ENCODE data around the gene ANXA7. TPM values are rescaled to one million over a fixed set of nuclear protein-coding genes. Genes with fewer than 3 reads are reported as not detected.
"Not testable (repeated sequence)": the region's sequence is repeated elsewhere in the genome, so short reads cannot be mapped to it uniquely, and the experiment has no call there.

Gene ANXA7
- total RNA-seq, 1 donor, result 143 TPM

GRCh38 chr10:73333202-73333601 is 80.7 kb downstream of the ANXA7 start:
- H3K79me2 ChIP-seq (ENCODE audit: insufficient read depth, low read length), result no peaks in the 10 kb centered on the region
- H3K27ac ChIP-seq (ENCODE audit: low read depth, low read length), result no peak overlapping the region
- H3K4me2 ChIP-seq (ENCODE audit: insufficient read depth, low read length), result no peak overlapping the region
- no peak for TF ChIP-seq CTCF (IDR thresholded peaks at IDR 0.05; ENCODE audit: extremely low read depth, low read depth, low read length)
- no peaks in the 10 kb centered on the region for H3K36me3 ChIP-seq (ENCODE audit: insufficient read depth, low read length)
- no peak overlapping the region for H2AFZ ChIP-seq (ENCODE audit: low read length)
- H3K4me3 ChIP-seq (ENCODE audit: insufficient read depth, low read length), result no peak overlapping the region
- peaks cover 16% of the 10 kb centered on the region for H3K27me3 ChIP-seq (ENCODE audit: insufficient read depth, low read length)
- no peaks in the 10 kb centered on the region for H3K4me1 ChIP-seq (ENCODE audit: insufficient read depth, low read length)
- no peaks in the 10 kb centered on the region for H3K9me3 ChIP-seq (ENCODE audit: low read depth, low read length)
- no peaks in the 10 kb centered on the region for H4K20me1 ChIP-seq (ENCODE audit: insufficient read depth, low read length)
- DNase-seq (ENCODE audit: insufficient read length, low spot score, missing footprints), result no peak

- DNase-seq (ENCODE audit: insufficient read length, low spot score, missing footprints), result no peak
- no peaks in the 10 kb centered on the region for H3K79me2 ChIP-seq (ENCODE audit: insufficient read depth, low read length)
- TF ChIP-seq CTCF (IDR thresholded peaks at IDR 0.05; ENCODE audit: extremely low read depth, low read depth, low read length), result no peak
- no peaks in the 10 kb centered on the region for H4K20me1 ChIP-seq (ENCODE audit: insufficient read depth, low read length)
- no peaks in the 10 kb centered on the region for H3K4me1 ChIP-seq (ENCODE audit: insufficient read depth, low read length)
- no peak overlapping the region for H2AFZ ChIP-seq (ENCODE audit: low read length)
- no peak overlapping the region for H3K4me3 ChIP-seq (ENCODE audit: insufficient read depth, low read length)
- H3K9me3 ChIP-seq (ENCODE audit: low read depth, low read length), result no peaks in the 10 kb centered on the region
- H3K36me3 ChIP-seq (ENCODE audit: insufficient read depth, low read length), result no peaks in the 10 kb centered on the region
- H3K27me3 ChIP-seq (ENCODE audit: insufficient read depth, low read length), result peaks cover 16% of the 10 kb centered on the region
- no peak overlapping the region for H3K27ac ChIP-seq (ENCODE audit: low read depth, low read length)
- no peak overlapping the region for H3K4me2 ChIP-seq (ENCODE audit: insufficient read depth, low read length)
These were observed 81.5 kb downstream of the ANXA7 start for GRCh38 chr10:73332379-73332778.

GRCh38 chr10:73328523-73328922 is 85.3 kb downstream of the ANXA7 start:
- H3K79me2 ChIP-seq (ENCODE audit: insufficient read depth, low read length); H4K20me1 ChIP-seq (ENCODE audit: insufficient read depth, low read length); H3K9me3 ChIP-seq (ENCODE audit: low read depth, low read length); H3K4me3 ChIP-seq (ENCODE audit: insufficient read depth, low read length); H3K36me3 ChIP-seq (ENCODE audit: insufficient read depth, low read length); DNase-seq (ENCODE audit: insufficient read length, low spot score, missing footprints); H2AFZ ChIP-seq (ENCODE audit: low read length); H3K27ac ChIP-seq (ENCODE audit: low read depth, low read length); H3K4me2 ChIP-seq (ENCODE audit: insufficient read depth, low read length); H3K4me1 ChIP-seq (ENCODE audit: insufficient read depth, low read length): not testable (repeated sequence)
- peaks cover 13% of the 10 kb centered on the region for H3K27me3 ChIP-seq (ENCODE audit: insufficient read depth, low read length)

- not testable (repeated sequence) for H2AFZ ChIP-seq (ENCODE audit: low read length); H3K4me1 ChIP-seq (ENCODE audit: insufficient read depth, low read length)
These were observed 88.6 kb downstream of the ANXA7 start for GRCh38 chr10:73325290-73325689.

More at GRCh38 chr10:73325290-73325689, 88.6 kb downstream of the ANXA7 start:
- H4K20me1 ChIP-seq (ENCODE audit: insufficient read depth, low read length); H3K4me3 ChIP-seq (ENCODE audit: insufficient read depth, low read length); H3K27me3 ChIP-seq (ENCODE audit: insufficient read depth, low read length); H3K36me3 ChIP-seq (ENCODE audit: insufficient read depth, low read length); H3K4me2 ChIP-seq (ENCODE audit: insufficient read depth, low read length); H3K79me2 ChIP-seq (ENCODE audit: insufficient read depth, low read length); H3K9me3 ChIP-seq (ENCODE audit: low read depth, low read length); H3K27ac ChIP-seq (ENCODE audit: low read depth, low read length); DNase-seq (ENCODE audit: insufficient read length, low spot score, missing footprints): not testable (repeated sequence)

Small RNAs within 50 kb of the gene (small RNA-seq; reads per million reads assigned to genes)
- not detected for gene RF00019

Other genes starting within 250 kb of the ANXA7 start
- 35.4 and 35.5 TPM in 2 replicates for gene ECD, start 246.1 kb downstream of the ANXA7 start, total RNA-seq
- gene FAM149B1, start 245.9 kb downstream of the ANXA7 start, total RNA-seq, result 30.1 and 33.7 TPM in 2 replicates
- gene DNAJC9, start 166.8 kb downstream of the ANXA7 start, total RNA-seq, result 14.7 and 18.8 TPM in 2 replicates
- 78.7 and 80.7 TPM in 2 replicates for gene MRPS16, start 161.4 kb downstream of the ANXA7 start, total RNA-seq
- 1.1 and 1.2 TPM in 2 replicates for gene CFAP70, start 55.2 kb downstream of the ANXA7 start, total RNA-seq
- 2.2 and 2.4 TPM in 2 replicates for gene MSS51, start 19.5 kb upstream of the ANXA7 start, total RNA-seq
- gene PPP3CB, start 82.0 kb upstream of the ANXA7 start, total RNA-seq, result 34.7 and 40.1 TPM in 2 replicates
- gene USP54, start 177.3 kb upstream of the ANXA7 start, total RNA-seq, result 23.0 and 25.0 TPM in 2 replicates
- not detected in 2 replicates for gene MYOZ1, start 227.4 kb upstream of the ANXA7 start, total RNA-seq
- under 0.01 TPM in 1 of 2 replicates, not detected in the other for gene SYNPO2L, start 242.0 kb upstream of the ANXA7 start, total RNA-seq

Data from osteoblast (primary cell).